Measurements from ENCODE around the gene PTPN12. TPM values are rescaled to one million over a fixed set of nuclear protein-coding genes. Genes with fewer than 3 reads are reported as not detected.

PTPN12 gene
- total and polyA plus RNA-seq, 8 donors: 119 to 163 (median 138) TPM

GRCh38 chr7:77629797-77630196 lies 92.7 kb downstream of the PTPN12 start:
- no peak for ATAC-seq
- Histone ChIP-seq H3K4me3 (no peak overlapping the region), H3K36me3 (peaks cover 0 to 86% of the 10 kb centered on the region in 2 donors), H3K9me3 (no peaks in the 10 kb centered on the region), H3K27me3 (no peaks in the 10 kb centered on the region), H3K27ac (no peak overlapping the region), H3K4me1 (peaks cover 0 to 15% of the 10 kb centered on the region in 2 donors)
- intact Hi-C loops (cut with DNase I): no loop called here
- DNase-seq: no peak
- TF ChIP-seq CTCF (IDR thresholded peaks at IDR 0.05): no peak

GRCh38 chr7:77631820-77632219 lies 94.7 kb downstream of the PTPN12 start:
- Histone ChIP-seq H3K36me3 (peaks cover 0 to 89% of the 10 kb centered on the region in 2 donors), H3K4me1 (peaks cover 0 to 15% of the 10 kb centered on the region in 2 donors), H3K9me3 (no peaks in the 10 kb centered on the region), H3K27ac (no peak overlapping the region), H3K27me3 (no peaks in the 10 kb centered on the region), H3K4me3 (no peak overlapping the region)
- ATAC-seq: no peak
- no peak for TF ChIP-seq CTCF (IDR thresholded peaks at IDR 0.05)
- DNase-seq: no peak
- intact Hi-C loops (cut with DNase I): no loop called here

GRCh38 chr7:77644774-77645173 lies 107.7 kb downstream of the PTPN12 start:
- no peak for TF ChIP-seq CTCF (IDR thresholded peaks at IDR 0.05)
- H3K27ac ChIP-seq: no peak overlapping the region
- intact Hi-C loops (cut with DNase I): no loop called here
- peak; percentile 22 for ATAC-seq
- H3K27me3 ChIP-seq: no peaks in the 10 kb centered on the region
- H3K4me3 ChIP-seq: no peak overlapping the region
- DNase-seq: no peak
- peaks cover 0 to 6% of the 10 kb centered on the region in 2 donors for H3K4me1 ChIP-seq
- H3K36me3 ChIP-seq: peaks cover 3 to 89% of the 10 kb centered on the region in 2 donors
- no peaks in the 10 kb centered on the region for H3K9me3 ChIP-seq

- no peaks in the 10 kb centered on the region for H3K27me3 ChIP-seq
- peaks cover 0 to 14% of the 10 kb centered on the region in 2 donors for H3K4me1 ChIP-seq
- no peaks in the 10 kb centered on the region for H3K9me3 ChIP-seq
- no peak for ATAC-seq
- peaks cover 3 to 66% of the 10 kb centered on the region in 2 donors for H3K36me3 ChIP-seq
- no peak for DNase-seq
- intact Hi-C loops (cut with DNase I): no loop called here
- H3K27ac ChIP-seq: no peak overlapping the region
- no peak overlapping the region for H3K4me3 ChIP-seq
- TF ChIP-seq CTCF (IDR thresholded peaks at IDR 0.05): no peak
These were observed 111.7 kb downstream of the PTPN12 start for GRCh38 chr7:77648742-77649338.

- DNase-seq (no peak), ATAC-seq (peak; percentile 20)
- no peak for TF ChIP-seq CTCF (IDR thresholded peaks at IDR 0.05)
- H3K27me3 ChIP-seq: no peaks in the 10 kb centered on the region
- no peak overlapping the region for H3K27ac ChIP-seq
- H3K9me3 ChIP-seq: no peaks in the 10 kb centered on the region
- peaks cover 0 to 66% of the 10 kb centered on the region in 2 donors for H3K36me3 ChIP-seq
- no peak overlapping the region for H3K4me3 ChIP-seq
- intact Hi-C loops (cut with DNase I): loop anchor here in 1 of 2 donors (5.0 kb wide), 1 partner anchor 107 kb away; no protein-coding TSS in a partner anchor
- H3K4me1 ChIP-seq: peaks cover 0 to 14% of the 10 kb centered on the region in 2 donors
These were observed 112.7 kb downstream of the PTPN12 start for GRCh38 chr7:77649716-77650349.
